HepG2 (cell line): Measurements from ENCODE around the gene C10orf90. TPM values are rescaled to one million over a fixed set of nuclear protein-coding genes. Genes with fewer than 3 reads are reported as not detected.

Experiments used
- ATAC-seq: fragments of 200-7000 bp; cut with Tn5 transposase; 3 replicates; pipeline ENCODE4 v1.9.1; 2020; ENCODE audit warnings: mild to moderate bottlenecking, moderate library complexity
- BruUV-seq: library from RNA; stranded (reverse); fragments of 400-500 nt; replicated peaks from 2 replicates; lab custom pipeline; 2021; lab: Mats Ljungman, UMichigan
- CTCF ChIA-PET: fragments of 300-600 bp; formaldehyde crosslinking; extraction: SDS; loops from one replicate; lab custom pipeline; 2021; ENCODE audit warnings: low total read pairs, inconsistent platforms, low intra/inter-chr PET ratio; lab: Yijun Ruan, JAX
- POLR2A ChIA-PET: fragments of 350-600 bp; sonication (Branson Sonifier 250); formaldehyde crosslinking; loops from one replicate; lab custom pipeline; 2020; ENCODE audit warnings: antibody characterized with exemption, inconsistent platforms; lab: Yijun Ruan, JAX
- DNase-seq: peaks from one replicate; pipeline ENCODE4 v3.0.0-alpha.2; 2015; ENCODE audit warnings: low spot score
- FAIRE-seq: peaks from 3 replicates; lab custom pipeline; 2011; peaks lifted over from hg19 to GRCh38; lab: Jason Lieb, UNC
- H2AFZ ChIP-seq: one replicate; pipeline ENCODE4 v1.6.1; 2011; ENCODE audit warnings: low read length, inconsistent platforms
- H3K27ac ChIP-seq: fragments of 300-600 bp; 3 replicates; pipeline ENCODE4 v1.8.0; 2011; ENCODE audit warnings: mixed run types, mild to moderate bottlenecking, mixed read lengths, low read length, inconsistent platforms; ENCODE audit not compliant: insufficient read depth; ENCODE audit errors: extremely low read length
- H3K27me3 ChIP-seq, 2 experiments: fragments of 200-600 bp in 1 of 2; 2 replicates in 1 of 2; 3 replicates in 1 of 2; pipeline versions ENCODE4 v1.6.0 to v1.8.0; 2011; ENCODE audit warnings: low read length in 2 of 2, mild to moderate bottlenecking in 2 of 2, moderate library complexity in 2 of 2, inconsistent platforms in 1 of 2; ENCODE audit not compliant: insufficient read depth in 2 of 2, control insufficient read depth in 1 of 2
- H3K36me3 ChIP-seq, 2 experiments: fragments of 200-600 bp in 1 of 2; replicated peaks in 1 of 2; 2 replicates in 1 of 2; 3 replicates in 1 of 2; pipeline versions ENCODE4 v1.5.1 to v1.8.0; 2011; ENCODE audit warnings: low read length in 2 of 2, inconsistent platforms in 1 of 2; ENCODE audit not compliant: insufficient read depth in 2 of 2, control insufficient read depth in 1 of 2
- H3K4me1 ChIP-seq: 2 replicates; pipeline ENCODE4 v1.5.1; 2012; ENCODE audit warnings: low read length, inconsistent platforms; ENCODE audit not compliant: insufficient read depth
- H3K4me2 ChIP-seq: 2 replicates; pipeline ENCODE4 v1.6.0; 2011; ENCODE audit warnings: low read depth, low read length, inconsistent platforms
- H3K4me3 ChIP-seq, 3 experiments: fragments of 200-600 bp in 1 of 3; sonication (generic), shearing (Covaris generic) in 1 of 3; replicated peaks in 1 of 3; 2 replicates each; pipeline ENCODE4 v1.5.1; 2011 to 2016; ENCODE audit warnings: low read length in 3 of 3, inconsistent platforms in 2 of 3, low read depth in 2 of 3, mild to moderate bottlenecking in 2 of 3, control low read depth in 1 of 3, mixed read lengths in 1 of 3; ENCODE audit not compliant: insufficient read depth in 1 of 3
- H3K79me2 ChIP-seq: one replicate; pipeline ENCODE4 v1.6.1; 2011; ENCODE audit warnings: low read length, inconsistent platforms; ENCODE audit not compliant: insufficient read depth
- H3K9ac ChIP-seq: 2 replicates; pipeline ENCODE4 v1.6.0; 2011; ENCODE audit warnings: mild to moderate bottlenecking, low read depth, low read length, inconsistent platforms; ENCODE audit not compliant: insufficient read depth
- H3K9me3 ChIP-seq: 2 replicates; pipeline ENCODE4 v1.5.1; 2012; ENCODE audit warnings: mild to moderate bottlenecking, low read length
- H4K20me1 ChIP-seq: 2 replicates; pipeline ENCODE4 v1.6.0; 2011; ENCODE audit warnings: inconsistent platforms, mild to moderate bottlenecking, low read length, moderate library complexity; ENCODE audit not compliant: insufficient read depth
- KMT2B ChIP-seq: IDR thresholded peaks from 2 replicates; pipeline ENCODE4 v1.6.1; 2016; ENCODE audit warnings: missing genetic modification reagents, missing compliant biosample characterization
- YY1 ChIP-seq: IDR thresholded peaks from 2 replicates; pipeline ENCODE4 v1.6.1; 2011; ENCODE audit warnings: low read length, low read depth, moderate library complexity, mild to moderate bottlenecking; ENCODE audit not compliant: insufficient read depth, insufficient replicate concordance
- ZBTB10 ChIP-seq: sonication (generic); formaldehyde crosslinking; IDR thresholded peaks from 2 replicates; pipeline ENCODE4 v1.4.0; 2020; ENCODE audit warnings: missing genetic modification reagents, borderline replicate concordance
- ZSCAN25 ChIP-seq: sonication (generic); formaldehyde crosslinking; IDR thresholded peaks from 2 replicates; pipeline ENCODE4 v1.8.0; 2022; ENCODE audit warnings: mild to moderate bottlenecking, missing genetic modification reagents
- ZSCAN31 ChIP-seq: sonication (generic); formaldehyde crosslinking; IDR thresholded peaks from 2 replicates; pipeline ENCODE4 v1.5.0; 2020; ENCODE audit warnings: low read depth, mild to moderate bottlenecking, missing genetic modification reagents
- WGBS: methylation state at CpG from one replicate; pipeline ENCODE4 v1.1.6; 2017; ENCODE audit warnings: low lambda C conversion rate; 5-methylcytosine and 5-hydroxymethylcytosine counted together
- in situ Hi-C: cut with HindIII; loops from 2 replicates; pipeline ENCODE4 v1.10.0; 2017; ENCODE audit warnings: low pct_unique_long_range_greater_than_20kb; ENCODE audit not compliant: extremely low pct_ligation_motif_present
- intact Hi-C: fragments of 100-400 bp; cut with micrococcal nuclease; formaldehyde crosslinking; loops from one replicate; pipeline ENCODE4 v1.10.0; 2022; ENCODE audit not compliant: unreplicated experiment
- polyA plus RNA-seq, 8 experiments: library from polyadenylated mRNA; depleted of rRNA in 3 of 8; stranded (reverse) in 7 of 8; unstranded in 1 of 8; fragments of >200 nt; fragmentation: Illumina TruSeq in 4 of 8; extraction: Trizol in 4 of 8; gene quantifications; 2 replicates each; pipeline versions ENCODE4 v1.2.1 to v1.2.3, GENCODE V29; 2011 to 2016; ENCODE audit warnings: low read depth in 4 of 8, missing spikeins in 1 of 8, mixed read lengths in 1 of 8; ENCODE audit not compliant: insufficient read depth in 1 of 8
- total RNA-seq, 5 experiments: library from RNA; depleted of rRNA; stranded (reverse); fragments of >200 nt; fragmentation: Illumina TruSeq; extraction: Trizol; gene quantifications; 2 replicates each; pipeline ENCODE4 v1.2.3, GENCODE V29; 2016; ENCODE audit warnings: low read depth in 1 of 5

C10orf90 gene
- total and polyA plus RNA-seq, 2 of the 13 experiments (the other 11 are each of a cell fraction or from before 2014, with no cell fraction given), result not detected

GRCh38 chr10:126491476-126491875, 179.0 kb downstream of the C10orf90 start:
- ChIA-PET POLR2A (no interaction called here), CTCF (no interaction called here)
- FAIRE-seq, result no peak
- Histone ChIP-seq H3K36me3 (no peaks in the 10 kb centered on the region), H3K9ac (no peak overlapping the region), H3K9me3 (no peaks in the 10 kb centered on the region), H3K4me3 (no peak overlapping the region), H3K4me1 (no peaks in the 10 kb centered on the region), H3K4me2 (no peak overlapping the region), H3K27me3 (peaks cover 0 to 5% of the 10 kb centered on the region in 2 experiments; a peak in 2 of 5 replicates), H3K27ac (no peak overlapping the region), H2AFZ (no peak overlapping the region)
- in situ Hi-C loops, result no loop called here
- intact Hi-C loops, result no loop called here
- ATAC-seq, result no peak
- DNase-seq, result no peak
- 36% methylated on average over 7 of the region's 7 CpGs for WGBS
- TF ChIP-seq YY1, result no peak
- TF ChIP-seq, all 625 proteins: peak for 0
- no peaks in the 10 kb centered on the region for H3K79me2 ChIP-seq
- no peaks in the 10 kb centered on the region for H4K20me1 ChIP-seq
- BruUV-seq, result no TSS peak

- no peaks in the 10 kb centered on the region for H3K9me3 ChIP-seq
- no peaks in the 10 kb centered on the region for H3K79me2 ChIP-seq
- 0% methylated on average over 1 of the region's 1 CpG for WGBS
- H3K4me2 ChIP-seq, result no peak overlapping the region
- H3K27ac ChIP-seq, result no peak overlapping the region
- DNase-seq, result no peak
- peaks cover 0 to 6% of the 10 kb centered on the region in 2 experiments; a peak in 1 of 5 replicates for H3K27me3 ChIP-seq
- no TSS peak for BruUV-seq
- TF ChIP-seq ZBTB10 (CRISPR knock-in tag), result no peak
- TF ChIP-seq KMT2B (CRISPR knock-in tag), result no peak
- no peak for TF ChIP-seq ZSCAN25
- no peak for TF ChIP-seq ZSCAN31 (CRISPR knock-in tag)
- no peak for FAIRE-seq
- CTCF ChIA-PET, result no interaction called here
- no peak overlapping the region for H3K9ac ChIP-seq
- H3K4me3 ChIP-seq, result no peak overlapping the region
- no peaks in the 10 kb centered on the region for H3K4me1 ChIP-seq
- H4K20me1 ChIP-seq, result no peaks in the 10 kb centered on the region
- POLR2A ChIA-PET, result no interaction called here
- no peak for ATAC-seq
- intact Hi-C loops, result no loop called here
- in situ Hi-C loops, result no loop called here
- H2AFZ ChIP-seq, result no peak overlapping the region
- no peaks in the 10 kb centered on the region for H3K36me3 ChIP-seq
Measured at GRCh38 chr10:126481181-126481580, 189.3 kb downstream of the C10orf90 start.
